ENCODE measurements around the gene TP53BP1.

Gene TP53BP1

GRCh38 chr15:43517354-43518196 is 24.6 kb upstream of the TP53BP1 start, which contains the start of gene MAP1A:
MAP1A (plus strand) TSS chr15:43517608; CDS start chr15:43521474, 3,866 bp downstream.
- DNase-seq: no peak

GRCh38 chr15:43516801-43517353 is 23.9 kb upstream of the TP53BP1 start:
- no peak for DNase-seq

- DNase-seq: no peak
Measured at GRCh38 chr15:43516185-43516584, 23.2 kb upstream of the TP53BP1 start.

- DNase-seq: no peak
Measured at GRCh38 chr15:43515741-43516140, 22.8 kb upstream of the TP53BP1 start.

GRCh38 chr15:43514241-43515057 is 21.5 kb upstream of the TP53BP1 start:
- DNase-seq: peak; percentile 14

- no peak for DNase-seq
Measured at GRCh38 chr15:43513550-43513949, 20.6 kb upstream of the TP53BP1 start.

- DNase-seq: no peak
Measured at GRCh38 chr15:43511012-43511885, 18.3 kb upstream of the TP53BP1 start.

GRCh38 chr15:43510200-43511011 is 17.4 kb upstream of the TP53BP1 start:
- peak; percentile 84 for DNase-seq

- DNase-seq: no peak
Measured at GRCh38 chr15:43509660-43510199, 16.8 kb upstream of the TP53BP1 start.

GRCh38 chr15:43508991-43509659 is 16.2 kb upstream of the TP53BP1 start:
- no peak for DNase-seq

- DNase-seq: no peak
Measured at GRCh38 chr15:43508421-43508820, 15.5 kb upstream of the TP53BP1 start.

GRCh38 chr15:43505738-43506137 is 12.8 kb upstream of the TP53BP1 start:
- DNase-seq: no peak

GRCh38 chr15:43499635-43500034 is 6.7 kb upstream of the TP53BP1 start:
- DNase-seq: no peak

GRCh38 chr15:43498990-43499389 is 6.0 kb upstream of the TP53BP1 start:
- no peak for DNase-seq

- no peak for DNase-seq
Measured at GRCh38 chr15:43493703-43494472, 932 bp upstream of the TP53BP1 start.

GRCh38 chr15:43492266-43492665 is 690 bp downstream of the TP53BP1 start:
- DNase-seq: no peak

- DNase-seq: peak; percentile 34
Measured at GRCh38 chr15:43489191-43489590, 3.8 kb downstream of the TP53BP1 start.

- no peak for DNase-seq
Measured at GRCh38 chr15:43488790-43489189, 4.2 kb downstream of the TP53BP1 start.

GRCh38 chr15:43487271-43487895 is 5.6 kb downstream of the TP53BP1 start:
- no peak for DNase-seq
